Spleen (tissue), 7 donors: ENCODE data around the gene CDK2.

Source experiments
- POLR2AphosphoS5 ChIP-seq, 3 donors: sonication (generic); formaldehyde crosslinking; IDR thresholded peaks; one replicate each; pipeline ENCODE4 v1.5.1; 2017; ENCODE audit warnings: antibody characterized with exemption in 3 of 3
- TF ChIP-seq, protein P1 (sequence below), 11 experiments: fragments of 200-600 bp in 7 of 11; fragments of 450-650 bp in 4 of 11; sonication (generic) in 4 of 11; IDR thresholded peaks in 8 of 11; conservative IDR thresholded peaks in 3 of 11; 1 replicate in 7 of 11; 2 replicates in 4 of 11; pipeline versions ENCODE4 v1.4.0 to v1.8.0; 2016 to 2021; ENCODE audit warnings: antibody characterized with exemption in 11 of 11, inconsistent platforms in 4 of 11, mild to moderate bottlenecking in 1 of 11
- donor health status: DM: no; HTN: no; CAD: no; lungs with moderate emphysema.
- donor health status: DM: no; HTN: no; CAD: no.
- donor health status: DM: no; HTN: no; CAD: no.

DNA sequence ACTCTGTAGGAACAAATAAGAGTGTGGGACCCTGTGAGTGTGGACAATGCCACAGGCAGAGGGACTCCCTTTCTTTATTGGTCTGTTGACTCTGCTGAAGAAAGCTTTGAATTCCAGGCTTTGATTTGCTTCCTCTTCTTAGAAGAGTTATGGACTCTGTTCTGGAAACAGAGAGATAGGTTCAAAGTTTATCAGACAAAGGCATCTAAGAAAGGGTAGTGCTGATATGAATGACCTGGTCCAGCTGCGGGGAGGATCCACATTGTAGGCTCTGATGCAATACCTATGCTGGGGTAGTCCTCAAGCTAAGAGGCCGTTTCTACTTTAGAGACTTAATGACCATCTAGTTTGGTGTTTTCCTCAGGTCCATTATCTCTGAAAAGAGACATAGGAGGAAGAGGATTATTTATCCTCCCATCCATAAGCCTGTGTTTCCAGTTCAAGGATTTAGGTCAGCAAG, 43.5 kb downstream of the CDK2 start:
- TF ChIP-seq, protein P1, sequence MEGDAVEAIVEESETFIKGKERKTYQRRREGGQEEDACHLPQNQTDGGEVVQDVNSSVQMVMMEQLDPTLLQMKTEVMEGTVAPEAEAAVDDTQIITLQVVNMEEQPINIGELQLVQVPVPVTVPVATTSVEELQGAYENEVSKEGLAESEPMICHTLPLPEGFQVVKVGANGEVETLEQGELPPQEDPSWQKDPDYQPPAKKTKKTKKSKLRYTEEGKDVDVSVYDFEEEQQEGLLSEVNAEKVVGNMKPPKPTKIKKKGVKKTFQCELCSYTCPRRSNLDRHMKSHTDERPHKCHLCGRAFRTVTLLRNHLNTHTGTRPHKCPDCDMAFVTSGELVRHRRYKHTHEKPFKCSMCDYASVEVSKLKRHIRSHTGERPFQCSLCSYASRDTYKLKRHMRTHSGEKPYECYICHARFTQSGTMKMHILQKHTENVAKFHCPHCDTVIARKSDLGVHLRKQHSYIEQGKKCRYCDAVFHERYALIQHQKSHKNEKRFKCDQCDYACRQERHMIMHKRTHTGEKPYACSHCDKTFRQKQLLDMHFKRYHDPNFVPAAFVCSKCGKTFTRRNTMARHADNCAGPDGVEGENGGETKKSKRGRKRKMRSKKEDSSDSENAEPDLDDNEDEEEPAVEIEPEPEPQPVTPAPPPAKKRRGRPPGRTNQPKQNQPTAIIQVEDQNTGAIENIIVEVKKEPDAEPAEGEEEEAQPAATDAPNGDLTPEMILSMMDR (IDR thresholded peaks at IDR 0.05 in 8 of 11, conservative IDR thresholded peaks at IDR 0.05 in 3 of 11) = no peak
- TF ChIP-seq POLR2AphosphoS5 (IDR thresholded peaks at IDR 0.05) = no peak
